ENCODE data around the gene EXOC6B.

The EXOC6B gene

DNA sequence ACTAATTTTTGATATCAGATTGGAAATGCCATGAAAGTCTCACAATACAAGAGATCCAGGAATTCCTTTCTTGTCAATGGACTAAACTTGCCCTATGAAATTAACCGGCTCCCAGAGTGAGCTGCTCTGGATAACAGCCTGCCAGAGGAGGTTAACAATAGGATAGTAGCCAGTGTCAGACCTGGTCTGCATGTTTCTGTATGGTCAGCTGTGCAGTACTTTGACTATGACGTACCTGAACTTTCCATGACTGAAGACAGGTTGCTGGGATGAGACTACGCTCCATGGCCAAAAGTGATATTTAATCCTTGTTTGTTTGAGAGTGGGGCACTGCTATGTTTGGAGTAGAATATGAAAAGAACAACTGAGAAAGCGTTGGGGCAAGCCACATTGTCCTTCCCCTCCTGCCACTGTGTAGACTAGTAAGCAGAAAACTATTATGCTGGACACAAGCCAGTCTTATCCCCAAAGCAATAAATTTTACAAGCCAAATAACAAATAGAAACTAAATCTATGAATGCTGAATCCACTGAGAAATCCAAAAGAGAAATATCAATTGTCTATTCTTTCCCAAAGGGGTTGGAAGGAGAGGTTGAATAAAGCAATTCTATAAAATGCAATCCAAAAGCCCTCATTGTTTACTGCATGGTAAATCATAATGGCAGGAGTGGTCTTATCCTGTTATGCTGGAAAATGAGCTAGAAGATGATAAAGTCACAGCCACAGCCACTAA lies 562.6 kb downstream of the EXOC6B start:
- no peak overlapping the region for H2AFZ ChIP-seq (ENCODE audit: low read length, unreplicated experiment)
- no peaks in the 10 kb centered on the region for H3K36me3 ChIP-seq (ENCODE audit: insufficient read depth, low read length)
- H3K4me3 ChIP-seq (ENCODE audit: low read depth, low read length), result no peak overlapping the region
- no peaks in the 10 kb centered on the region for H3K79me2 ChIP-seq (ENCODE audit: control insufficient read depth, insufficient read depth, low read length, unreplicated experiment)
- no peaks in the 10 kb centered on the region for H3K27me3 ChIP-seq (ENCODE audit: insufficient read depth, low read length)
- H3K27ac ChIP-seq (ENCODE audit: low read depth, low read length), result no peak overlapping the region
- H3K4me1 ChIP-seq (ENCODE audit: control insufficient read depth, insufficient read depth, low read length, unreplicated experiment), result no peaks in the 10 kb centered on the region

DNA sequence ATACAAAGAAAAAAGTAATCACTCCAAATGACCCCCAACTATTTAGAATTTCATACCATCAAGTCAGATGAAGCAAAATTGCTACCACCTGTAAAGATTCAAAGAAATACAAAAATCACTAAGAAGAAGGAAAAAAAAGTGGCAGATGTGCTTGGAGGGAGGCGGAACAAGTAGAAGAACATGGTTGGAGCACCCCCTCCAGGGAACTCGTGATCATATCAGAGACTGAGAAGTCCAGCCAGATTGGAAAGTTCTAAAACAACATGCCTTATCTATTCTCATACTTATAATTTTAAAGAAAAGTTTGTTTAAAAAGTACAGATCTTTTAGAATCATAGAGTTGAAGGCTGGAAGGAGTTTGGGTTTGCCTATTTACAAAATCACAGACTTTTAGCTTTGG lies 564.8 kb downstream of the EXOC6B start:
- Histone ChIP-seq H3K4me1 (ENCODE audit: control insufficient read depth, insufficient read depth, low read length, unreplicated experiment) (no peaks in the 10 kb centered on the region), H3K36me3 (ENCODE audit: insufficient read depth, low read length) (no peaks in the 10 kb centered on the region), H3K4me3 (ENCODE audit: low read depth, low read length) (no peak overlapping the region), H2AFZ (ENCODE audit: low read length, unreplicated experiment) (no peak overlapping the region), H3K27ac (ENCODE audit: low read depth, low read length) (no peak overlapping the region), H3K27me3 (ENCODE audit: insufficient read depth, low read length) (no peaks in the 10 kb centered on the region), H3K79me2 (ENCODE audit: control insufficient read depth, insufficient read depth, low read length, unreplicated experiment) (no peaks in the 10 kb centered on the region)

DNA sequence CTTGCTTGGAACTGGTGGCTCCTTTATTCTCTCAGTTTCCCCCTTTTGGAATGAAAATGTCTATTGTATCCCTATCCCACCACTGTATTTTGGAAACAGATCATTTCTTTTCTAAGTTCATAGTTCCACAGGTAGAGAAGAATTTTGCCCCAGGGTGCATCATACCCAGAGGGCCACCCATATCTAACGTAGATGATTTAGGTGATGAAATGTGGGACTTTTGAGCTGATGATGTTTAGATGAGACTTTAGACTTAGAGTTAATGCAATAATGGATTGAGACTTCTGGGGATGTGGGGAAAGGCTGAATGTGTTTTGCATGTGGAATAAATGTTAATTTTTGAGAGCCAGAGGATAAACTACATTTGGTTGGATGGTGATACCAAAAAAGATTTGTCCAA lies 570.3 kb downstream of the EXOC6B start:
- no peaks in the 10 kb centered on the region for H3K27me3 ChIP-seq (ENCODE audit: insufficient read depth, low read length)
- H2AFZ ChIP-seq (ENCODE audit: low read length, unreplicated experiment), result no peak overlapping the region
- H3K4me3 ChIP-seq (ENCODE audit: low read depth, low read length), result no peak overlapping the region
- H3K36me3 ChIP-seq (ENCODE audit: insufficient read depth, low read length), result no peaks in the 10 kb centered on the region
- H3K4me1 ChIP-seq (ENCODE audit: control insufficient read depth, insufficient read depth, low read length, unreplicated experiment), result no peaks in the 10 kb centered on the region
- H3K27ac ChIP-seq (ENCODE audit: low read depth, low read length), result no peak overlapping the region
- H3K79me2 ChIP-seq (ENCODE audit: control insufficient read depth, insufficient read depth, low read length, unreplicated experiment), result no peaks in the 10 kb centered on the region

DNA sequence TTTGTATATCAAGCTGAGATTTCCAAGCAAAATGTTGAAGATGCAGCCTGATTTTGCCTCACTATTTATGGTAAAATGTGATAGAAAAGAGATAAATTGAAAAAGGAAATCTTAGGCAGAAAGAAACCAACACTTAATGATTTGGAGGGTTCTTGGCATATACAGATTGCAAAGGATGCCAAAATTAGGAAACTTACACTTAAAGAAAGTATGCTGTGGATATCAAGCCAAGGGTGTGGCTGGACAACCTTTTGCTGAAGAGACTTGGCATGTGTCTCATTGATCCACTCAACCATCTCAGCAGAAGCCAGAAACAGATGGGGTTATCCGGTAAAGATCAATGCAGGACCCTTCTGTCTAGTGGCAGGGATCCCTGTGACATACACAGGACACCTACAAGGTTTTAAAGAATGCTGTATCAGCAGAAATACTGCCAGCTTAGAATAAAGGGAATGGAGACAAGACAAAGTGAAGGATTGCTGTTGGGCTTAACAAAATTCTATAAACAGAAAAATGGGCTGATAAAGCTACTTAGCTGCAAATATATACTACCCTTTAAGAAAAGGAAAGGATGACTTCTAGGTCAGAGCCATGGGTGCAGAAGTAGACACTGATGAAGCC lies 570.9 kb downstream of the EXOC6B start:
- Histone ChIP-seq H3K4me1 (ENCODE audit: control insufficient read depth, insufficient read depth, low read length, unreplicated experiment) (no peaks in the 10 kb centered on the region), H3K79me2 (ENCODE audit: control insufficient read depth, insufficient read depth, low read length, unreplicated experiment) (no peaks in the 10 kb centered on the region), H3K36me3 (ENCODE audit: insufficient read depth, low read length) (no peaks in the 10 kb centered on the region), H3K4me3 (ENCODE audit: low read depth, low read length) (no peak overlapping the region), H3K27ac (ENCODE audit: low read depth, low read length) (no peak overlapping the region), H3K27me3 (ENCODE audit: insufficient read depth, low read length) (no peaks in the 10 kb centered on the region), H2AFZ (ENCODE audit: low read length, unreplicated experiment) (no peak overlapping the region)

DNA sequence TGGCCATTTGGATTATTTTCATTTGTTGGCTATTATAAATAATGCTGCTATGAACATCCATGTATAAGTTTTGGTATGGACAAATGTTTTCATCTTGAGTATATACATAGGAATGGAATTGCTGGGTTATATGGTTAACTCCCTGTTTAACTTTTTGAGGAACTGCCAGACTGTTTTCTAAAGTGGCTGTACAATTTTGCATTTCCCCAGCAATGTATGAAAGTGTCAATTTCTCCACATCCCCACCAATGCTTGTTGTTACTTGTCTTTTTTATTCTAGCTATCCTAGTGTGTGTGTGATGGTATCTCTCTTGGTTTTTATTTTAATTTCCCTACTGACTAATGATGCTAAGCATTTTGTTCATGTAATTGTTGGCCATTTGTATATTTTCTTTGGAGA lies 587.5 kb downstream of the EXOC6B start:
- Histone ChIP-seq H3K79me2 (ENCODE audit: control insufficient read depth, insufficient read depth, low read length, unreplicated experiment) (no peaks in the 10 kb centered on the region), H3K27me3 (ENCODE audit: insufficient read depth, low read length) (no peaks in the 10 kb centered on the region), H2AFZ (ENCODE audit: low read length, unreplicated experiment) (no peak overlapping the region), H3K4me1 (ENCODE audit: control insufficient read depth, insufficient read depth, low read length, unreplicated experiment) (peaks cover 49% of the 10 kb centered on the region), H3K4me3 (ENCODE audit: low read depth, low read length) (no peak overlapping the region), H3K36me3 (ENCODE audit: insufficient read depth, low read length) (no peaks in the 10 kb centered on the region), H3K27ac (ENCODE audit: low read depth, low read length) (no peak overlapping the region)

DNA sequence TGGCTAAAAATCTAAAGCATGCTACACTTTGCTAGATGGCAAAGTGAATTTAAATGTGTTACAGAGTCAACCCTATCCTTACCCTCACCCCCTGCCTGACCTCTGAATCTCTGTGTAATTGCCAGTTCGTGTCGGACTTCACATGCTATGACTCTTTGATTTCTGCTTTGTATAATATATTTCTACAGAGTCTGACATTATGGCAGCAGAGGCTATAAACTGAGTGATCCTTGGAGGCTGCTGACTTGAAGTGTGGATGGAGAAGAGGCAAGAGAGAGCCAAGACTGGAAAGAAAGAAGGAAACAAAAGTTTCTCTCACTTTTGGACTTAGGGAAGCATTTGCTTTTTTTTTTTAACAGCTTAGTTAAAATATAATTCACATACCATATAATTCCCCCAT lies 588.3 kb downstream of the EXOC6B start:
- Histone ChIP-seq H3K4me1 (ENCODE audit: control insufficient read depth, insufficient read depth, low read length, unreplicated experiment) (peaks cover 49% of the 10 kb centered on the region), H3K27me3 (ENCODE audit: insufficient read depth, low read length) (no peaks in the 10 kb centered on the region), H3K27ac (ENCODE audit: low read depth, low read length) (no peak overlapping the region), H3K79me2 (ENCODE audit: control insufficient read depth, insufficient read depth, low read length, unreplicated experiment) (no peaks in the 10 kb centered on the region), H3K36me3 (ENCODE audit: insufficient read depth, low read length) (no peaks in the 10 kb centered on the region), H2AFZ (ENCODE audit: low read length, unreplicated experiment) (no peak overlapping the region), H3K4me3 (ENCODE audit: low read depth, low read length) (no peak overlapping the region)

DNA sequence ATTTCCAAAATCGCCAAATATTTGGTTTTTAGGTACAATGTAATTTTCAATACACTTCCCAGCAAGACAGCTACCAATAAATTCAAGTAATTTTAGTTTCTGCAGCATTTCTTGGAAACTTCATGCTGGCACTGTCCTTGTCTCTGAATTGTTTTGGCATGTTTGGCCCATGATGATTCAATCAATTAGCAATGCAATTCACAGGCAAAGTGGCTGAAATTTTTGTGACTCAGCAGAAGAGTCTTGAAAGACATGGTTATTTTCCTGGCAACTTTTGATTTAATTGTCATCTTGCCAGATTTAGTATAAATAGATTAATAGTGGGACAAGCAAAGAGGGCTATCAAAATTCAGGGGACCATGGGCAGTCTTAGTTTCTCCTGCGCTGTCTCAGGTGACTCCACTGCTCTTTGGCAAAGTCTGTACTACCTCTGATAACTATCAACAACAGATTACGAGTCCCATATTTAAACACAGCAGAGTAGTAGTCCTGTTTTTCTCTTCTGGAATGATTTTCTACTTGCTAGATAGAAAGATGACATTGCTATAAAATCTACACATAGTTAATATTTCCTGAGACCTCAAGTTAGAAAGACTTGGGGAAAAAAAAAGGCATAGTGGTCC lies 589.3 kb downstream of the EXOC6B start:
- no peak overlapping the region for H2AFZ ChIP-seq (ENCODE audit: low read length, unreplicated experiment)
- peaks cover 46% of the 10 kb centered on the region for H3K4me1 ChIP-seq (ENCODE audit: control insufficient read depth, insufficient read depth, low read length, unreplicated experiment)
- H3K4me3 ChIP-seq (ENCODE audit: low read depth, low read length), result peak overlapping the region; percentile 26; the same call in 1 of the 2 replicates
- peak overlapping the region; percentile 59 for H3K27ac ChIP-seq (ENCODE audit: low read depth, low read length)
- H3K27me3 ChIP-seq (ENCODE audit: insufficient read depth, low read length), result no peaks in the 10 kb centered on the region
- no peaks in the 10 kb centered on the region for H3K79me2 ChIP-seq (ENCODE audit: control insufficient read depth, insufficient read depth, low read length, unreplicated experiment)
- no peaks in the 10 kb centered on the region for H3K36me3 ChIP-seq (ENCODE audit: insufficient read depth, low read length)

DNA sequence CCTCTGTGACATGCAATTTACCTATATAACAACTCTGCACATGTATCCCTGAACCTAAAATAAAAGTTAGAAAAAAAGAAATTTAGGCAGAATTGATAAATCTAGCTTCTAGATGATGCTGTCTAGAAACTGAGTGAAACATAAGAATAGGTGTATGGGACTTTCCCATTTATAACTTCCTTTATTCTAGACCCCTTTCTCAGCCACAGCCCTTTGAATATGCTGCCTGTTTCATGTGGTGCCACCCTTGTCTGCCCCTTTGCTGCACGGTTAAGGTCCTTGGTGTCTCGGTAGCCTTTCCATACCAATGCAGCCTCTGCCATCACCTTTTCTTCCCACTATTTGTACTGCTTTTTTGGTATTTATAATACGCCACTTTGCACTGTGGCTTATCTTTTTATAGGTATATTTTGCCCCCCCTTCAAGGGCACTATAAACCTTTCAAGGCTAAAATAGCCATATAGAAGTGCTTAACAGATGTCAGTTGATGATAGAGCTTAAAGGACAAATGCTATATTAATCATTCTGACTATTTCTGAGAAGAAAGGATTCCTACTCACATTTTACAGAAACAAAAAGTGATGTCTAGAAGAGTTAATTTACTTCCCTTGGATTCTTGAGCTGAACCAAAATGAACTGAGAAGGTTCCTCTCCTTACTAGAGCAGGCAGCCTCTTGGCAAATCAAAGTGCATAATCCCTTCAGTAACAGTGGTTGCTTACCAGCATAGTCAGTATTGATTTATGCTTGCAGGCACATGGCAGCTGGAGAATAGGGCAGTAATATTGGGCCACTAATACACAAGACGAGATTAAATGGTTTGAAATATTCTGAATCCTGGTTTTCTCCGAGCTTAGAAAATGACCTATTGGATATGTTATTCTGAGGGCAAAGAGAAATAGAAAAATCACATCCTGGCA lies 590.1 kb downstream of the EXOC6B start:
- Histone ChIP-seq H3K36me3 (ENCODE audit: insufficient read depth, low read length) (no peaks in the 10 kb centered on the region), H3K4me3 (ENCODE audit: low read depth, low read length) (peak overlapping the region; percentile 26; the same call in 1 of the 2 replicates), H3K27me3 (ENCODE audit: insufficient read depth, low read length) (no peaks in the 10 kb centered on the region), H3K4me1 (ENCODE audit: control insufficient read depth, insufficient read depth, low read length, unreplicated experiment) (peaks cover 39% of the 10 kb centered on the region), H3K79me2 (ENCODE audit: control insufficient read depth, insufficient read depth, low read length, unreplicated experiment) (no peaks in the 10 kb centered on the region), H2AFZ (ENCODE audit: low read length, unreplicated experiment) (no peak overlapping the region), H3K27ac (ENCODE audit: low read depth, low read length) (no peak overlapping the region)

DNA sequence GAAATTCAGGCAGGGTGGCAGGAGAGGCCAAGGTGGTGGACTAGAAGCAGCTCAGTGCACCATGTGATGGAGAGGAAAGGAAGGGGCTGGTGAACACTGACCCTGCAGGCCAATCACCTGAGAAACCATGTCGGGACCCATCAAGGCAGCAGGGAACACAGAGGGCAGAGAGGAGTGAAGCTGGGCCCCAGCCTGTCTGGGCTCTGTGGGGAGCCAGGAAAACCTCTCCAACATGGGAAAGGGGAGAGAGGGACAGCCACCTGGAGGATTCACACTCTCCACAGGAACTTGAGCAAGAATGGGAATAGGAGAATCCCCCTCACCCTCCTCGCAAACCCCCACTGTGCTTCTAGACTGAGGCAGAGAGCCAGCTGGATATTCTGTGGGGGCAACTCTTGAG lies 592.6 kb downstream of the EXOC6B start:
- no peaks in the 10 kb centered on the region for H3K79me2 ChIP-seq (ENCODE audit: control insufficient read depth, insufficient read depth, low read length, unreplicated experiment)
- H3K4me1 ChIP-seq (ENCODE audit: control insufficient read depth, insufficient read depth, low read length, unreplicated experiment), result peaks cover 27% of the 10 kb centered on the region
- H2AFZ ChIP-seq (ENCODE audit: low read length, unreplicated experiment), result no peak overlapping the region
- H3K27ac ChIP-seq (ENCODE audit: low read depth, low read length), result no peak overlapping the region
- no peak overlapping the region for H3K4me3 ChIP-seq (ENCODE audit: low read depth, low read length)
- H3K36me3 ChIP-seq (ENCODE audit: insufficient read depth, low read length), result no peaks in the 10 kb centered on the region
- H3K27me3 ChIP-seq (ENCODE audit: insufficient read depth, low read length), result no peaks in the 10 kb centered on the region

DNA sequence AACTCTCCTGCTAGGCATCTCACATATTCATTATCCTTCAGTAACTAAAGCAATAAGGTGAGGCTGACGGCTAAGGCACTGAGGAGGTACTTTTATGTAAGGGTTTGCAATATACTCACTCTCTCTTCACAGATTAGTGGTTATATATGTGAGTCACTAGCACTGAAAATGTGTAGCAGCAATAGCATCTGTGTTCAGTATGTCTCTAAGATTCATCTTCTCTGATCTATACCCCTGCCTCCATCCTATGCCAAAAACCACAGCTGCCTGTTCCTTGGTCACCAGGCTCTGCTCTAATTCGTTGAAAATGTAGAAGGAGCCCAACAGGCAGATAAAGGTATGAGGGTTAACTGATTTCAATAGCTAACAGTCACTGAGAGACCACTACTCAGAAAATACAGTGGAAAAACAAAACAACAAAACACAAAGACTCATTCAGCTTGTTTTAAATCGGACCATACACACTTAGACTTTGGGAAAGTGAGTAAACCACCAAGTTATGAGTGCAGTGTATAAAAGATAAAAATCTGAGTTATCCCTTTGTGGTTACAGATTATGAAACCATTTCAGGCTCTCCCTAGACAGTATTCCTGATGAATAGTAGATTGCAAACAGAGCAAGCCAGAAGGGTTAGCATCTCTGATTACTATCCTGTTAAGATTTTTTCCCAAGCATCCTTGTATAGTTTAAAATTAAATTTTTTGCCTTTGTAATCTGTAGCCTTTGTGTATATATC lies 602.8 kb downstream of the EXOC6B start:
- Histone ChIP-seq H3K36me3 (ENCODE audit: insufficient read depth, low read length) (no peaks in the 10 kb centered on the region), H3K27ac (ENCODE audit: low read depth, low read length) (peak overlapping the region; percentile 57), H3K4me3 (ENCODE audit: low read depth, low read length) (no peak overlapping the region)

More for the DNA sequence above, 602.8 kb downstream of the EXOC6B start:
- Histone ChIP-seq H3K27me3 (ENCODE audit: insufficient read depth, low read length) (no peaks in the 10 kb centered on the region), H2AFZ (ENCODE audit: low read length, unreplicated experiment) (no peak overlapping the region), H3K79me2 (ENCODE audit: control insufficient read depth, insufficient read depth, low read length, unreplicated experiment) (no peaks in the 10 kb centered on the region), H3K4me1 (ENCODE audit: control insufficient read depth, insufficient read depth, low read length, unreplicated experiment) (peaks cover 12% of the 10 kb centered on the region)
